ENCODE measurements around the gene TASL.

- TF ChIP-seq ARID2 (IDR thresholded peaks at IDR 0.05) (no peak), HMGXB4 (CRISPR knock-in tag; IDR thresholded peaks at IDR 0.05) (no peak), ESRRA (IDR thresholded peaks at IDR 0.05; ENCODE audit: borderline replicate concordance, low read depth) (no peak), EP300 (IDR thresholded peaks at IDR 0.05; ENCODE audit: low read length) (no peak), POLR2AphosphoS5 (IDR thresholded peaks at IDR 0.05; ENCODE audit: control insufficient read depth, insufficient read depth, low read depth, low read length) (no peak), ZFX (CRISPR knock-in tag; IDR thresholded peaks at IDR 0.05) (no peak)
Observed at GRCh38 chrX:30561191-30561590, 16.4 kb downstream of the TASL start.

Data from K562 (cell line).